HCT116 (cell line): ENCODE measurements around the gene CBFA2T3. TPM values are rescaled to one million over a fixed set of nuclear protein-coding genes. Genes with fewer than 3 reads are reported as not detected.

Source experiments
- ATAC-seq: fragments of 200-7000 bp; cut with Tn5 transposase; 2 replicates; pipeline ENCODE4 v1.9.1; 2020; ENCODE audit warnings: mild to moderate bottlenecking, moderate library complexity
- BruUV-seq: library from RNA; stranded (reverse); fragments of 400-500 nt; replicated peaks from 2 replicates; lab custom pipeline; 2021; lab: Mats Ljungman, UMichigan
- CTCF ChIA-PET: fragments of 300-600 bp; sonication (Branson Sonifier 250); formaldehyde crosslinking; loops from one replicate; lab custom pipeline; 2021; ENCODE audit warnings: antibody characterized with exemption; lab: Charles Lee
- POLR2A ChIA-PET: fragments of 300-600, 350-600 bp; sonication (Branson Sonifier 250); formaldehyde crosslinking; loops from one replicate; lab custom pipeline; 2021; ENCODE audit warnings: antibody characterized with exemption; lab: Charles Lee
- RAD21 ChIA-PET, 2 experiments: fragments of 300-600 bp; sonication (Branson Sonifier 250); formaldehyde crosslinking; loops; one replicate each; lab custom pipeline; 2023; ENCODE audit warnings: low total read pairs in 2 of 2; ENCODE audit not compliant: uncharacterized antibody in 2 of 2, unreplicated experiment in 2 of 2, low non-redundant PET in 1 of 2; lab: Charles Lee
- DNase-seq: peaks from one replicate; pipeline ENCODE4 v3.0.0-alpha.2; 2010; ENCODE audit warnings: low read depth, low spot score
- H2AFZ ChIP-seq: fragments of 200-600 bp; shearing (Covaris generic), sonication (generic); 2 replicates; pipeline ENCODE4 v1.6.1; 2017; ENCODE audit warnings: low read depth, mixed run types, mixed read lengths, antibody characterized with exemption, low read length; ENCODE audit not compliant: poor library complexity, severe bottlenecking
- H3K27ac ChIP-seq: 2 replicates; pipeline ENCODE4 v1.5.1; 2012; ENCODE audit warnings: low read depth, low read length
- H3K27me3 ChIP-seq: fragments of 200-600 bp; sonication (generic); 2 replicates; pipeline ENCODE4 v1.6.1; 2016; ENCODE audit warnings: mixed run types, low read length, mixed read lengths; ENCODE audit not compliant: insufficient read depth
- H3K36me3 ChIP-seq, 2 experiments: fragments of 200-500 bp in 1 of 2; fragments of 200-600 bp in 1 of 2; sonication (Bioruptor generic) in 1 of 2; sonication (generic) in 1 of 2; 2 replicates each; pipeline versions ENCODE4 v1.5.1 to v1.6.1; 2014 to 2016; ENCODE audit warnings: low read length in 2 of 2, inconsistent platforms in 1 of 2, mixed read lengths in 1 of 2, mixed run types in 1 of 2; ENCODE audit not compliant: insufficient read depth in 2 of 2, control insufficient read depth in 1 of 2
- H3K4me1 ChIP-seq, 2 experiments: fragments of 200-600 bp in 1 of 2; sonication (generic) in 1 of 2; 2 replicates each; pipeline versions ENCODE4 v1.5.1 to v1.6.1; 2012 to 2017; ENCODE audit warnings: low read length in 2 of 2, inconsistent platforms in 1 of 2, mild to moderate bottlenecking in 1 of 2, mixed read lengths in 1 of 2, mixed run types in 1 of 2, moderate library complexity in 1 of 2; ENCODE audit not compliant: insufficient read depth in 2 of 2, control insufficient read depth in 1 of 2
- H3K4me2 ChIP-seq: fragments of 200-600 bp; sonication (generic); 2 replicates; pipeline ENCODE4 v1.6.1; 2017; ENCODE audit warnings: mixed run types, low read length, mixed read lengths
- H3K4me3 ChIP-seq, 2 experiments: fragments of 200-600 bp in 1 of 2; sonication (generic) in 1 of 2; replicated peaks in 1 of 2; 2 replicates each; pipeline ENCODE4 v1.5.1; 2011 to 2016; ENCODE audit warnings: low read length in 2 of 2, control low read depth in 1 of 2, low read depth in 1 of 2, mild to moderate bottlenecking in 1 of 2, mixed read lengths in 1 of 2, mixed run types in 1 of 2
- H3K79me2 ChIP-seq: fragments of 200-600 bp; sonication (generic); 2 replicates; pipeline ENCODE4 v1.6.1; 2017; ENCODE audit warnings: mild to moderate bottlenecking, mixed run types, low read length, moderate library complexity, mixed read lengths; ENCODE audit not compliant: insufficient read depth
- H3K9ac ChIP-seq: fragments of 200-600 bp; sonication (generic); 2 replicates; pipeline ENCODE4 v1.6.1; 2016; ENCODE audit warnings: low read length, mixed read lengths
- H3K9me2 ChIP-seq: fragments of 200-600 bp; sonication (generic), shearing (Covaris generic); 2 replicates; pipeline ENCODE4 v1.6.1; 2017; ENCODE audit warnings: mixed run types, mild to moderate bottlenecking, moderate library complexity; ENCODE audit not compliant: insufficient read depth
- H3K9me3 ChIP-seq, 2 experiments: fragments of 200-500 bp in 1 of 2; fragments of 200-600 bp in 1 of 2; sonication (Bioruptor generic) in 1 of 2; sonication (generic) in 1 of 2; 2 replicates each; pipeline ENCODE4 v1.6.1; 2014 to 2017; ENCODE audit warnings: low read length in 2 of 2, mixed read lengths in 2 of 2, inconsistent platforms in 1 of 2, low read depth in 1 of 2, mild to moderate bottlenecking in 1 of 2, mixed run types in 1 of 2, moderate library complexity in 1 of 2; ENCODE audit not compliant: control insufficient read depth in 1 of 2, insufficient read depth in 1 of 2
- H4K20me1 ChIP-seq: fragments of 200-600 bp; sonication (generic), shearing (Covaris generic); 2 replicates; pipeline ENCODE4 v1.6.1; 2017; ENCODE audit warnings: mixed run types, mild to moderate bottlenecking, moderate library complexity; ENCODE audit not compliant: insufficient read depth
- EZH2phosphoT487 ChIP-seq: fragments of 200-600 bp; IDR thresholded peaks from 2 replicates; pipeline ENCODE4 v1.6.1; 2018; ENCODE audit warnings: antibody characterized with exemption, borderline replicate concordance
- POLR2A ChIP-seq: IDR thresholded peaks from 2 replicates; pipeline ENCODE4 v1.7.0; 2011; ENCODE audit warnings: borderline replicate concordance; ENCODE audit not compliant: insufficient read depth, insufficient read length; ENCODE audit errors: extremely low read depth
- POLR2AphosphoS5 ChIP-seq: IDR thresholded peaks from 2 replicates; pipeline ENCODE4 v1.6.1; 2011; ENCODE audit warnings: mild to moderate bottlenecking, low read depth, low read length, moderate library complexity
- SRF ChIP-seq: IDR thresholded peaks from 2 replicates; pipeline ENCODE4 v1.6.1; 2012; ENCODE audit warnings: low read depth
- YY1 ChIP-seq: IDR thresholded peaks from 2 replicates; pipeline ENCODE4 v1.6.1; 2011; ENCODE audit warnings: low read length, low read depth, moderate library complexity, mild to moderate bottlenecking; ENCODE audit not compliant: insufficient replicate concordance; ENCODE audit errors: extremely low read depth
- ZFX ChIP-seq: fragments of 450-650 bp; IDR thresholded peaks from 2 replicates; pipeline ENCODE4 v1.6.1; 2017
- ZNF274 ChIP-seq: fragments of 200-500 bp; sonication (Bioruptor generic); IDR thresholded peaks from 2 replicates; pipeline ENCODE4 v1.6.1; 2014; ENCODE audit warnings: mild to moderate bottlenecking, low read depth, low read length, inconsistent platforms
- intact Hi-C: fragments of 100-400 bp; cut with micrococcal nuclease; formaldehyde crosslinking; loops from 2 replicates; pipeline ENCODE4 v1.10.0; 2022
- total RNA-seq: library from RNA; stranded (reverse); gene quantifications from one replicate; pipeline ENCODE4 v1.2.1, GENCODE V29; 2021; ENCODE audit not compliant: unreplicated experiment
- TF ChIP-seq, protein P1 (sequence below): IDR thresholded peaks from 2 replicates; pipeline ENCODE4 v1.6.1; 2012
- TF ChIP-seq, protein P2 (sequence below): IDR thresholded peaks from 2 replicates; pipeline ENCODE4 v1.6.1; 2011; ENCODE audit warnings: mild to moderate bottlenecking, low read length, moderate library complexity; ENCODE audit not compliant: insufficient replicate concordance; ENCODE audit errors: extremely low read depth

The CBFA2T3 gene
- total RNA-seq, 1 experiment from 2014 or later: 19.1 TPM

DNA sequence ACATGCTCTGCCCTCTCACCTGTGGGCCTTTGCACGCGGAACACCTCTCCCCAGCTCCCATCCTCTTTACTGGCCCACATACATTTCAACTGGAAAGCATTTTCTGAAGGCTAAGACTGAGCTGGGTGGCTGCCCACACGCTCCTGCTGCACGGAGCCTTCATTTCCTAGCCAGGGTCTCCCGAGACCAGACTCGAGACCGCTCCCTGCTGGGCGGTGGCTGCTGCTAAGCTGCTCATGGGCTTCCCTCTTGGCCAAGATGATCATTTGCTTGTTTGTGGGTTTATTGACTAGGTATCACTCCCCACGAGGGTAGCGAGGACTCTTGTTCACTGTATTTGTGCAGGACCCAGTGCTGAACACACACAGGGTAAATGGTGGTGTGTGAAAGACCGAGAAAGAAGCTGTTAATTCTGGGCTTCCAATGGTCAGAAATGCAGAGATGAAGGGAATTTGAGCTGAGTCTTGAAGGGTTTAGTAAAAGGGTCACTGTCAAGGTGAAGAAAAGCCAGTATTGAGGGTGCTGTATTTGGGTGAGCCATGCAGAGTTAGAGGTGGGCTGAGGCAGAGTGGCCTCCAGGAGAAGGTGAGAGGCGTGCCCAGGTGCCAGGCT lies 119.2 kb downstream of the CBFA2T3 start (continued):
- TF ChIP-seq SRF (no peak), EZH2phosphoT487 (no peak), POLR2AphosphoS5 (peak; percentile 17; the same call in 1 of the 2 replicates), ZNF274 (no peak)

DNA sequence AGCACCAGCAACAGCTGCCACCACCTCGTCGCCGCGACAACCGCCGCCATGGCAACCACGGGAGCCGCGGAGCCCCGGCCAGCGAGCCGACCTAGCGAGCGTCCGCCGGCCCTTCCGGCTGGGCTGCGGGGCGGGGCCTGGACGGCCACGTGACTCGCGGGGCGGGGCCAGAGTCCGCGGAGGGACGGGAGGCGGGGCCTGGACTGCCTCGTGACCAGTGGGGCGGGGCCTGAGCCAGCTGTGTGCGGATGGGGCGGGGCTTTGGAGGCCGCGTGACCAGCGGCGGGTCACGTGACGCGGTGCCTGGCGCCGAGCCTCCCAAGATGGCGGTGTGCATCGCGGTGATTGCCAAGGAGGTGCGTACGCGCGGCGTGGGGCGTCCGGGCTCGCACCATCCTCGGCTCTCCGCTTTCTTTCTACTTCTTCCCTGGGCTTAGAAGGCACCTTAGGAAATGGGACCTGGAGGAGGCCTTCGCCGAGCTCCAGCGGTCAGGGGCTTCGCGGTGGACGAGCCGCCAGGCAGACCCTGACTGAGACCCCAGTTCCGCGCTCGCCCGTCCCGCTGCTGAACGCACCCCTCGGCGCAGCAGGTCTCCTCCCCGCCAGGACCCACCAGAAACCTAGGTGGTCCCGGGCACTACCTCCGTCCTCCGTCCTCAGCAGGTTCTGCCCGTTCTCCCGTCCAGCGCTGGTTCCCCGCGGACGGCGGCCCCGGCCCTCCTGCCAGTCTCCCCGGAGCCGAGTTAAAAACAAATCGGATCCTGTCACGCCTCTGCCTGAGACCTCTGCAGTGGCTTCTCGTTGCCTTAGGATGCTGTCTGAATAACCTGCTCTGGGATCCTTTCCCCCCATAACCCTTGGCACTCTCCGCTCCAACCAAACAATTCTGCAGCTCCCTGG lies 119.9 kb downstream of the CBFA2T3 start, which contains the start of the genes GALNS and TRAPPC2L:
GALNS (minus strand) TSS at position 120 of the 900 bp plus-strand sequence; CDS start at position 50, 70 bp downstream.
TRAPPC2L (plus strand) TSS at position 300 of the 900 bp plus-strand sequence; CDS start at position 324, 24 bp downstream.
- no peaks in the 10 kb centered on the region for H4K20me1 ChIP-seq
- ChIA-PET POLR2A (interaction anchor here (1.0 to 1.6 kb wide), 2 partner anchors 8 to 120 kb away, joined by 4 to 5 read pairs; no protein-coding TSS in a partner anchor), RAD21 (interaction anchor here (0.6 to 1.2 kb wide), 4 partner anchors 45 to 310 kb away, joined by 3 to 8 read pairs (median 4); partner anchors contain the start of gene APRT (in 1 of the 2)), CTCF (interaction anchor here (0.8 to 2.1 kb wide), 10 partner anchors 8 to 360 kb away, joined by 3 to 11 read pairs (median 5); partner anchors contain the start of genes APRT, CDH15 and ZNF778)
- peak within 1 kb of the TSS; percentile 92 for H3K9ac ChIP-seq
- peak; percentile 89 for TF ChIP-seq POLR2A
- peak; percentile 95 for TF ChIP-seq POLR2AphosphoS5
- TF ChIP-seq, protein P1, sequence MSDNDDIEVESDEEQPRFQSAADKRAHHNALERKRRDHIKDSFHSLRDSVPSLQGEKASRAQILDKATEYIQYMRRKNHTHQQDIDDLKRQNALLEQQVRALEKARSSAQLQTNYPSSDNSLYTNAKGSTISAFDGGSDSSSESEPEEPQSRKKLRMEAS: no peak
- peak; percentile 43; the same call in 1 of the 2 replicates for TF ChIP-seq ZFX
- peak; percentile 96 for TF ChIP-seq YY1
- TF ChIP-seq, protein P2, sequence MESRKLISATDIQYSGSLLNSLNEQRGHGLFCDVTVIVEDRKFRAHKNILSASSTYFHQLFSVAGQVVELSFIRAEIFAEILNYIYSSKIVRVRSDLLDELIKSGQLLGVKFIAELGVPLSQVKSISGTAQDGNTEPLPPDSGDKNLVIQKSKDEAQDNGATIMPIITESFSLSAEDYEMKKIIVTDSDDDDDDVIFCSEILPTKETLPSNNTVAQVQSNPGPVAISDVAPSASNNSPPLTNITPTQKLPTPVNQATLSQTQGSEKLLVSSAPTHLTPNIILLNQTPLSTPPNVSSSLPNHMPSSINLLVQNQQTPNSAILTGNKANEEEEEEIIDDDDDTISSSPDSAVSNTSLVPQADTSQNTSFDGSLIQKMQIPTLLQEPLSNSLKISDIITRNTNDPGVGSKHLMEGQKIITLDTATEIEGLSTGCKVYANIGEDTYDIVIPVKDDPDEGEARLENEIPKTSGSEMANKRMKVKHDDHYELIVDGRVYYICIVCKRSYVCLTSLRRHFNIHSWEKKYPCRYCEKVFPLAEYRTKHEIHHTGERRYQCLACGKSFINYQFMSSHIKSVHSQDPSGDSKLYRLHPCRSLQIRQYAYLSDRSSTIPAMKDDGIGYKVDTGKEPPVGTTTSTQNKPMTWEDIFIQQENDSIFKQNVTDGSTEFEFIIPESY: no peak
- ATAC-seq: peak; percentile 87
- H3K27ac ChIP-seq: peak within 1 kb of the TSS; percentile 82
- no TSS peak for BruUV-seq
- peak; percentile 90 for DNase-seq
- H3K36me3 ChIP-seq: peaks cover 25 to 27% of the 10 kb centered on the region in 2 experiments; a peak in 3 of 4 replicates
- peak within 1 kb of the TSS; percentile 93 for H3K4me2 ChIP-seq
- intact Hi-C loops: loop anchor here (1.0 to 2.0 kb wide), 3 partner anchors 41 to 360 kb away; partner anchors contain the start of gene ZNF778
- peak within 1 kb of the TSS; percentile 89 to 100 for H3K4me3 ChIP-seq
- no peaks in the 10 kb centered on the region for H3K9me3 ChIP-seq
- no peaks in the 10 kb centered on the region for H3K27me3 ChIP-seq
- H3K4me1 ChIP-seq: peaks cover 19 to 26% of the 10 kb centered on the region in 2 experiments
- H3K9me2 ChIP-seq: no peaks in the 10 kb centered on the region
- H2AFZ ChIP-seq: no peak within 1 kb of the TSS
- peaks cover 29% of the 10 kb centered on the region for H3K79me2 ChIP-seq
